Activated effector memory CD4-positive, alpha-beta T cell treated with Interleukin-2 at 50 U/mL for 16 hours (primary cell): ENCODE results near the gene ASF1B.

Experiments
- DNase-seq: peaks from one replicate; pipeline ENCODE4 v3.0.0-alpha.2; 2020

The ASF1B gene

GRCh38 chr19:14127929-14128509, 8.4 kb downstream of the ASF1B start:
- DNase-seq: no peak

- DNase-seq: no peak
Measured at GRCh38 chr19:14127176-14127575, 9.2 kb downstream of the ASF1B start.

GRCh38 chr19:14122924-14123323, 13.5 kb downstream of the ASF1B start:
- DNase-seq: no peak

- no peak for DNase-seq
Measured at GRCh38 chr19:14120497-14120780, 15.9 kb downstream of the ASF1B start.

- DNase-seq: no peak
Measured at GRCh38 chr19:14119644-14120496, 16.5 kb downstream of the ASF1B start.

- DNase-seq: no peak
Measured at GRCh38 chr19:14119146-14119545, 17.2 kb downstream of the ASF1B start.

GRCh38 chr19:14118165-14119051, 18.0 kb downstream of the ASF1B start:
- DNase-seq: peak; percentile 11

- DNase-seq: peak; percentile 98
Measured at GRCh38 chr19:14117668-14118164, 18.7 kb downstream of the ASF1B start, which contains the start of gene PRKACA. Gene PRKACA (minus strand): TSS chr19:14117762. CDS start chr19:14117547, 215 bp downstream.

- no peak for DNase-seq
Measured at GRCh38 chr19:14116918-14117578, 19.3 kb downstream of the ASF1B start.

GRCh38 chr19:14116525-14116917, 19.9 kb downstream of the ASF1B start:
- no peak for DNase-seq

- DNase-seq: no peak
Measured at GRCh38 chr19:14115756-14116155, 20.6 kb downstream of the ASF1B start.

- DNase-seq: peak; percentile 25
Measured at GRCh38 chr19:14114854-14115253, 21.5 kb downstream of the ASF1B start.

GRCh38 chr19:14114439-14114838, 21.9 kb downstream of the ASF1B start:
- no peak for DNase-seq

- DNase-seq: no peak
Measured at GRCh38 chr19:14113762-14114414, 22.5 kb downstream of the ASF1B start.

- DNase-seq: no peak
Measured at GRCh38 chr19:14112809-14113385, 23.5 kb downstream of the ASF1B start.

GRCh38 chr19:14112051-14112808, 24.2 kb downstream of the ASF1B start:
- no peak for DNase-seq

- DNase-seq: no peak
Measured at GRCh38 chr19:14111486-14111885, 24.9 kb downstream of the ASF1B start.

- DNase-seq: no peak
Measured at GRCh38 chr19:14110650-14111049, 25.7 kb downstream of the ASF1B start.

GRCh38 chr19:14107581-14108461, 28.6 kb downstream of the ASF1B start:
- DNase-seq: no peak

GRCh38 chr19:14106840-14107239, 29.5 kb downstream of the ASF1B start:
- DNase-seq: no peak
